HepG2 (cell line): ENCODE data around the gene CCDC154.

Experiments used
- MAFK ChIP-seq, 2 experiments: IDR thresholded peaks in 1 of 2; conservative IDR thresholded peaks in 1 of 2; 2 replicates each; pipeline ENCODE4 v1.6.1; 2011; ENCODE audit warnings: improper control_type of control experiment in 2 of 2, low read length in 2 of 2
- NCOA2 ChIP-seq: sonication (generic); formaldehyde crosslinking; IDR thresholded peaks from 2 replicates; pipeline ENCODE4 v1.8.0; 2022; ENCODE audit warnings: inconsistent platforms
- TF ChIP-seq, protein P1 (sequence below): sonication (generic); formaldehyde crosslinking; IDR thresholded peaks from 2 replicates; pipeline ENCODE4 v1.5.0; 2020; ENCODE audit warnings: mild to moderate bottlenecking, missing genetic modification reagents, moderate library complexity

DNA sequence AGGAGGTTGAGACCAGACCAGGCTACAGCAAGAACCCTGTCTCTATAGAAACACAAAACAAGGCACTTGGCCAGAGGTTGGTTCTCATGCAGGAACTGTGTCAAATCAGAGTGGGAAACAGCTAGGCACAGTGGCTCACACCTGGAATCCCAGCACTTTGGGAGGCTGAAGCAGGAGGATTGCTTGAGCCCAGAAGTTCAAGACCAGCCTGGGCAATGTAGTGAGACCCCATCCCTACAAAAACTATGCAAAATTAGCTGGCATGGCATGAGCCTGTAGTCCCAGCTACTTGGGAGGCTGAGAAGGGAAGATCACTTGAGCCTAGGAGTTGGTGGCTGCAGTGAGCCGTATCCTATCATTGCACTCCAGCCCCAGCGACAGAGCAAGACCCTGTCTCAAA is 31.5 kb downstream of the CCDC154 start:
- TF ChIP-seq MAFK (conservative IDR thresholded peaks at IDR 0.05 in 1 of 2, IDR thresholded peaks at IDR 0.05 in 1 of 2; ENCODE audit: low read length in 2 of 2) = no peak
- TF ChIP-seq, protein P1, sequence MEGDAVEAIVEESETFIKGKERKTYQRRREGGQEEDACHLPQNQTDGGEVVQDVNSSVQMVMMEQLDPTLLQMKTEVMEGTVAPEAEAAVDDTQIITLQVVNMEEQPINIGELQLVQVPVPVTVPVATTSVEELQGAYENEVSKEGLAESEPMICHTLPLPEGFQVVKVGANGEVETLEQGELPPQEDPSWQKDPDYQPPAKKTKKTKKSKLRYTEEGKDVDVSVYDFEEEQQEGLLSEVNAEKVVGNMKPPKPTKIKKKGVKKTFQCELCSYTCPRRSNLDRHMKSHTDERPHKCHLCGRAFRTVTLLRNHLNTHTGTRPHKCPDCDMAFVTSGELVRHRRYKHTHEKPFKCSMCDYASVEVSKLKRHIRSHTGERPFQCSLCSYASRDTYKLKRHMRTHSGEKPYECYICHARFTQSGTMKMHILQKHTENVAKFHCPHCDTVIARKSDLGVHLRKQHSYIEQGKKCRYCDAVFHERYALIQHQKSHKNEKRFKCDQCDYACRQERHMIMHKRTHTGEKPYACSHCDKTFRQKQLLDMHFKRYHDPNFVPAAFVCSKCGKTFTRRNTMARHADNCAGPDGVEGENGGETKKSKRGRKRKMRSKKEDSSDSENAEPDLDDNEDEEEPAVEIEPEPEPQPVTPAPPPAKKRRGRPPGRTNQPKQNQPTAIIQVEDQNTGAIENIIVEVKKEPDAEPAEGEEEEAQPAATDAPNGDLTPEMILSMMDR (CRISPR knock-in tag) = no peak
- TF ChIP-seq NCOA2 = no peak
